HUDEP-2 (cell line): ENCODE measurements around the gene OR11A1.

ENCODE experiments used
- DNase-seq, 76 experiments: peaks; one replicate each; lab custom pipeline; 2025; ENCODE audit not compliant: unreplicated experiment in 76 of 76; lab: John Stamatoyannopoulos, UW

OR11A1 gene

GRCh38 chr6:29399525-29399924 lies 57.3 kb downstream of the OR11A1 start:
- peak in 1 of 76 experiments; percentile 3 for DNase-seq

- DNase-seq, result no peak
These were observed 61.5 kb downstream of the OR11A1 start, which contains the start of gene OR12D2 for GRCh38 chr6:29395331-29395730. OR12D2 (plus strand) TSS chr6:29395631; CDS start chr6:29396700, 1,069 bp downstream.

- DNase-seq, result no peak
These were observed 68.3 kb downstream of the OR11A1 start for GRCh38 chr6:29388533-29388932.

GRCh38 chr6:29376003-29376402 lies 80.9 kb downstream of the OR11A1 start:
- peak in 5 of 76 experiments; percentile 6 to 36 (median 13) for DNase-seq
